Retinal pigment epithelial cell (primary cell): ENCODE measurements around the gene ZCCHC2.

Experiments used
- DNase-seq: peaks from one replicate; pipeline ENCODE4 v3.0.0-alpha.2; 2010; ENCODE audit warnings: low read depth
- H3K4me3 ChIP-seq: 2 replicates; pipeline ENCODE4 v1.5.1; 2011; ENCODE audit warnings: mild to moderate bottlenecking, low read length, control low read depth, moderate library complexity
- CTCF ChIP-seq: conservative IDR thresholded peaks from 2 replicates; pipeline ENCODE4 v1.5.1; 2011; ENCODE audit warnings: low read depth, low read length, control low read depth, inconsistent platforms

Gene ZCCHC2

GRCh38 chr18:62522504-62523254 is at the start of gene ZCCHC2:
Gene ZCCHC2 (plus strand): TSS chr18:62523025. CDS start chr18:62523425, 400 bp downstream.
- peak; percentile 88 for DNase-seq
- H3K4me3 ChIP-seq: peak within 1 kb of the TSS; percentile 79
- no peak for TF ChIP-seq CTCF

DNA sequence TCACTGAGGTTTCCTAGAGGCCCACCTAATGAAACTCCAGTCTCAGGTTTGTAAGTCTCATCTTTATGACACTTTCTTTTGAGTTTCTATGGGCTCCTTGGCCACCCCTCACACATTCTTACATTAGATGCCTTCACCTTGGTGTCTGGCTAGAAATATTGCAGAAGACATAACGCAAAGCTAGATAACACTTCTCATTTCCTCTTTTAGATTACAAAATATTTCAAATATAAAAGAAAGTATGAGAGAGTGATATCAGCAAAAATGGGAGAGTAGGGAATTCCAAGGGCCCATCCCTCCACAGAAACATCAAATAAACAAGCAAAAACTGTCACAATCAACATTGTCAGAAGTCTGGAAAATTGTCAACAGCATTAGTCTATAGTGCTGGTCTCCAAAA is 43.3 kb upstream of the ZCCHC2 start:
- H3K4me3 ChIP-seq: no peak overlapping the region
- TF ChIP-seq CTCF: no peak
- DNase-seq: no peak

DNA sequence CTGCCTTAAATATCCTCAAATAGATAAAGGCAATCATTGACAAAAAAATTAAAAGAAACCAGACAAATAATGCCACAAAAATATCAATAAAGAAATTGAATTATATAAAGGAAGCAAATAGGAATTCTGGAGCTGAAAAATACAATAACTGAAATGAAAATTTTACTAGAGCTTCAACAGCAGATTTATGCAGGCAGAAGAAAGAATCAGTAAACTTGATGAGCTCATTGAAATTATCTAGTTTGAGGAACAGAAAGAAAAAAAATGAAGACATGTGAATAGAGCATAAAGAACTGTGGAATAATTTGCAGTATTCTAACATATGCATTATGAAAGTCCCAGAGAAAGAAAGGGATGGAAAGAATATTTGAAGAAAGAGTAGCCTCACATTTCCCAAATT is 41.9 kb upstream of the ZCCHC2 start:
- TF ChIP-seq CTCF: no peak
- no peak overlapping the region for H3K4me3 ChIP-seq
- DNase-seq: no peak

GRCh38 chr18:62484941-62485340 is 37.9 kb upstream of the ZCCHC2 start:
- no peak for DNase-seq
- no peak overlapping the region for H3K4me3 ChIP-seq
- TF ChIP-seq CTCF: no peak

- H3K4me3 ChIP-seq: no peak overlapping the region
- no peak for TF ChIP-seq CTCF
- DNase-seq: peak; percentile 61
These were observed 37.1 kb upstream of the ZCCHC2 start for GRCh38 chr18:62485684-62486083.

DNA sequence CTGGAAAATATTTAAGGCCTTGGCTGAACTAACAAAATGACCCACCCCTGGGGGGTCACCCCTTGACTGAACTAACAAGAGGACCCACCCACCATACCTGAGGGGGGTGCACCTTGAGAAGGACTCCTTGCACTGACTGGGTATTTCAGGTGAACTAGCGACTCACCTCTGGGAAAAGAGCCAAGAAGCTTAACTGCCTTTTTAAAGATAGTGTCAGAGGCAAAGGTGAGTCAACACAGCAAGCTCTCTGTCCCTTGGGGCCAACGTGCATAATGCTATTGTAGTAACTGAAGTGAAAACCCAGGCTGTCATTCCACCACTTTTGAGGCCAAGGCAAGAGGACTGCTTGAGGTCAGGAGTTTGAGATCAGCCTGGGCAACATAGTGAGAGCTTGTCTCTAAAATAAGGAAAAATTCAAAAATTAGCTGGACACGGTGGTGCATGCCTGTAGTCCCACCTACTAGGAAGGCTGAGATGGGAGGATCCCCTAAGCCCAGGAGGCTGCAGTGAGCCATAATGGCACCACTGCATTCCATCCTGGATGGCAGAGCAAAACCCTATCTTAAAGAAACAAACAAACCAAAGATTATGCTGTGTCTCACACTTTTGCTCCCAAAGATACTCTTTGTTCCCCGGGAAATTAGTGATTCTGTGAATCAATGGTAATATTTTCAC is 36.4 kb upstream of the ZCCHC2 start:
- H3K4me3 ChIP-seq: no peak overlapping the region
- peak; percentile 13 for DNase-seq

More for the DNA sequence above, 36.4 kb upstream of the ZCCHC2 start:
- TF ChIP-seq CTCF: no peak
